Tibial nerve (tissue), 4 donors: Measurements from ENCODE around the gene MRGPRX3. TPM values are rescaled to one million over a fixed set of nuclear protein-coding genes. Genes with fewer than 3 reads are reported as not detected.

Source experiments
- small RNA-seq: library from RNA; depleted of rRNA; stranded (forward); fragments of <200 nt; gene quantifications from one replicate; pipeline ENCODE3, GENCODE V24; 2016
- total RNA-seq, 4 donors: library from RNA; depleted of rRNA; stranded (reverse); fragments of >200 nt; gene quantifications; one replicate each; pipeline ENCODE4 v1.1.0, GENCODE V29; 2016

MRGPRX3 gene
- total RNA-seq, 4 donors from 2014 or later, result not detected

Small RNAs within 50 kb of the gene (small RNA-seq; reads per million reads assigned to genes)
- gene HIGD1AP5, result not detected

Other genes with a start within 250 kb of the MRGPRX3 start
- 10 to 100 TPM; 42.1 to 61.6 (median 53.9) TPM for gene SERGEF, start 119.5 kb upstream of the MRGPRX3 start, total RNA-seq
- gene TPH1, start 86.3 kb upstream of the MRGPRX3 start, total RNA-seq, result 1 to 10 TPM in 1 of 4 donors, under 1 TPM in 3; 0.59 to 1.0 (median 0.63) TPM
- 10 to 100 TPM; 14.6 to 27.3 (median 19.2) TPM for gene SAAL1, start 26.5 kb upstream of the MRGPRX3 start, total RNA-seq
- gene MRGPRX4, start 40.3 kb downstream of the MRGPRX3 start, total RNA-seq, result not detected
- gene SAA4, start 104.2 kb downstream of the MRGPRX3 start, total RNA-seq, result not detected
- 10 to 100 TPM in 1 of 4 donors, not detected in 3; 12.6 TPM for gene SAA2, start 116.1 kb downstream of the MRGPRX3 start, total RNA-seq
- gene SAA1, start 133.7 kb downstream of the MRGPRX3 start, total RNA-seq, result 10 to 100 TPM in 3 of 4 donors, 1 to 10 TPM in 1; 7.8 to 58.8 (median 16.6) TPM
- 100 to 1,000 TPM in 1 of 4 donors, 10 to 100 TPM in 3; 42.6 to 101 (median 65.2) TPM for gene HPS5, start 189.6 kb downstream of the MRGPRX3 start, total RNA-seq
- 10 to 100 TPM; 38.7 to 62.2 (median 53.4) TPM for gene GTF2H1, start 190.0 kb downstream of the MRGPRX3 start, total RNA-seq